ENCODE measurements around the gene PCYOX1L. TPM values are rescaled to one million over a fixed set of nuclear protein-coding genes. Genes with fewer than 3 reads are reported as not detected.

Gene PCYOX1L
- total and polyA plus RNA-seq, 2 experiments from 2014 or later, result 10.4 to 10.7 TPM

DNA sequence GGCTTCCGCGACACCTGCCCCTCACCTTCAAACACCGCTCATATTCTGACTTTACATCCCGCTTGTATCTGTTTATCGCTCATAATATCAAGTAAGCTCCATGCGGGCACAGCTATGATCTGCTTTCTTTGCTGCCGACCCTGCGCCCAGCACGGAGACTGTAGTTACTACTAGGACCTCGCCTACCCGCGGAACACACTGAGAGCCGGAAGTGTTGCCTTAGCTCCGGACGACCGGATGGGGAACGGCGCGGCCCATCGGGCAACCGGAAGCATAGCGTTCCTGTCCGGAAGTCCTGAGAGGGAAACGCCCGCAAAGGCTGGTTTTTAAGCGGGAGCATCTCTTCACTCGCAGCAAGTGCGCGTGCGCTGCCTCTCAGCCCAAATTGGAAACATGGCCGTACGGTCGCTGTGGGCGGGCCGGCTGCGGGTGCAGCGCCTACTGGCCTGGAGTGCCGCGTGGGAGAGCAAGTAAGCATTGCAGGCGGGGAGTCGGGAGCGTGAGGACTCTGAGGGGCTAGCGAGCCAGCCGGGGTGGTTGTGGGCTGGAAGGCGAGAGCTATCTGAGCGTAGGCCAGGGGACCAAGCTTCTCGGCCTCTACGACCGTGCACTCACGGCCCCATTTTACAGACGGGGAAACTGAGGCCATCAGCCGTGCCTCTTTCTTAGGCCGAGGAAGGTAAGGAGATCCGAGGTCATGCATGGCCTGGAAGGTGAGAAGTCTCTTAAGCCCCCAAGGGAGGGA, 12.5 kb upstream of the PCYOX1L start, which contains the start of gene GRPEL2:
Gene GRPEL2, plus strand, starts transcription at position 353 of the 745 bp plus-strand sequence. Its CDS starts 41 bp downstream, at position 394.
- Histone ChIP-seq H3K27ac (peak within 1 kb of the TSS; percentile 78), H3K79me2 (ENCODE audit: insufficient read depth) (peaks cover 48% of the 10 kb centered on the region), H3K4me1 (ENCODE audit: insufficient read depth) (peaks cover 14% of the 10 kb centered on the region), H3K27me3 (replicated peaks; ENCODE audit: insufficient read depth) (no peaks in the 10 kb centered on the region), H3K4me3 (peak within 1 kb of the TSS; percentile 96), H3K9me2 (ENCODE audit: insufficient read depth) (no peaks in the 10 kb centered on the region), H4K20me1 (ENCODE audit: insufficient read depth) (no peaks in the 10 kb centered on the region), H3K4me2 (ENCODE audit: unreplicated experiment) (peak within 1 kb of the TSS; percentile 94), H3F3A (ENCODE audit: insufficient read depth) (peaks cover 16% of the 10 kb centered on the region), H3K9me3 (ENCODE audit: low read depth) (no peaks in the 10 kb centered on the region), H2AFZ (peak within 1 kb of the TSS; percentile 100), H3K36me3 (ENCODE audit: low read depth) (peaks cover 23% of the 10 kb centered on the region), H3K9ac (peak within 1 kb of the TSS; percentile 92)
- in situ Hi-C loops (cut with MboI), result no loop called here
- 1 to 2% methylated on average over 54 of the region's 54 CpGs for WGBS, 2 experiments (ENCODE audit: low coverage in 1 of 2, low lambda C conversion rate in 2 of 2, missing lambda C conversion rate in 2 of 2)
- TF ChIP-seq EZH2phosphoT487 (IDR thresholded peaks at IDR 0.05; ENCODE audit: insufficient read depth, low read depth) (no peak), EZH2 (IDR thresholded peaks at IDR 0.05; ENCODE audit: insufficient read depth, poor library complexity, severe bottlenecking) (no peak)
- DNase-seq, result peak; percentile 99

DNA sequence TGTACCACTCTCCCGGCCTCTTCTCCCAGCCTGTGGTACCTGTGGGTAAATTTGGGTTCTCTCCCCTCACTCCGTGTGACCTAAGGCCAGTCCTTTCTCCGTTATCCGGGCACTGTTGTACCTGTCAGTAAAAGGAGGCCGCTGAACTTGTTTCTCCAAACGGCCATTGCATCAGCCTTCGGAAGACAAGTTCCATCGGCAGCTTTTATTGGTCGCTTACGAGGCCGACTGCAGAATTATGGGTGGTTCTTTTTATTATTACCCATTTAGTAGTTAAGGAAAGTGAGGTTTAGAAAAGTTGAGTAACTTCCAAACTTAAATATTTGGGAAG, 12.0 kb upstream of the PCYOX1L start:
- H3K9me2 ChIP-seq (ENCODE audit: insufficient read depth), result no peaks in the 10 kb centered on the region
- in situ Hi-C loops (cut with MboI), result no loop called here
- no peaks in the 10 kb centered on the region for H4K20me1 ChIP-seq (ENCODE audit: insufficient read depth)
- no peaks in the 10 kb centered on the region for H3K27me3 ChIP-seq (replicated peaks; ENCODE audit: insufficient read depth)
- no peaks in the 10 kb centered on the region for H3K9me3 ChIP-seq (ENCODE audit: low read depth)
- peak overlapping the region; percentile 92 for H3K9ac ChIP-seq
- H3K36me3 ChIP-seq (ENCODE audit: low read depth), result peaks cover 29% of the 10 kb centered on the region
- peaks cover 53% of the 10 kb centered on the region for H3K79me2 ChIP-seq (ENCODE audit: insufficient read depth)
- H2AFZ ChIP-seq, result peak overlapping the region; percentile 100
- H3K4me2 ChIP-seq (ENCODE audit: unreplicated experiment), result peak overlapping the region; percentile 94
- peaks cover 14% of the 10 kb centered on the region for H3K4me1 ChIP-seq (ENCODE audit: insufficient read depth)
- TF ChIP-seq EZH2phosphoT487 (IDR thresholded peaks at IDR 0.05; ENCODE audit: insufficient read depth, low read depth) (no peak), EZH2 (IDR thresholded peaks at IDR 0.05; ENCODE audit: insufficient read depth, poor library complexity, severe bottlenecking) (no peak)
- WGBS, 2 experiments (ENCODE audit: low coverage in 1 of 2, low lambda C conversion rate in 2 of 2, missing lambda C conversion rate in 2 of 2), result 1 to 2% methylated on average over 11 of the region's 11 CpGs
- peak overlapping the region; percentile 78 for H3K27ac ChIP-seq
- peak overlapping the region; percentile 96 for H3K4me3 ChIP-seq
- DNase-seq, result peak; percentile 80
- peaks cover 19% of the 10 kb centered on the region for H3F3A ChIP-seq (ENCODE audit: insufficient read depth)

DNA sequence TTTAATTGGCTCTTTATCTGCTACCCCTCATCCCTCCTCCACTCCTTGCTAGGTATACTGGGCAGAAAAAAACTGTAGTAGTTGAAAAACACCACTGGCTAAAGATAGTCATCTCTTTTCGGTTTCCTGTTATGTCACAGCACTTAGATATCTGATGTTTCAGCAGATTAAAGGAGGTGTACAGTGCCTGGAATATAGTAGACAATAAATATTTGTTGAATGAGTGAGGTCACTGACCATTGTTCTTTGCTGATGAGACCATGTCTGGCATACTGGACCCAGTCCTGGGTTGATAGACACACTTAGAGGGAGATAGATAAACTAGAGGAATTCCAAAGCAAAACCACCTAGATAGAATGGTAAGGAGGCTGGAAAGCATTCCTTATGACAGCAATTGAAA, 9.3 kb upstream of the PCYOX1L start:
- 88 to 89% methylated on average over 1 of the region's 1 CpG for WGBS, 2 experiments (ENCODE audit: low coverage in 1 of 2, low lambda C conversion rate in 2 of 2, missing lambda C conversion rate in 2 of 2)
- peaks cover 14% of the 10 kb centered on the region for H3K4me1 ChIP-seq (ENCODE audit: insufficient read depth)
- H3K27me3 ChIP-seq (replicated peaks; ENCODE audit: insufficient read depth), result no peaks in the 10 kb centered on the region
- H3K4me3 ChIP-seq, result no peak overlapping the region
- peaks cover 80% of the 10 kb centered on the region for H3K79me2 ChIP-seq (ENCODE audit: insufficient read depth)
- H3F3A ChIP-seq (ENCODE audit: insufficient read depth), result peaks cover 37% of the 10 kb centered on the region
- TF ChIP-seq EZH2phosphoT487 (IDR thresholded peaks at IDR 0.05; ENCODE audit: insufficient read depth, low read depth) (no peak), EZH2 (IDR thresholded peaks at IDR 0.05; ENCODE audit: insufficient read depth, poor library complexity, severe bottlenecking) (no peak)
- H3K4me2 ChIP-seq (ENCODE audit: unreplicated experiment), result no peak overlapping the region
- H3K9me2 ChIP-seq (ENCODE audit: insufficient read depth), result no peaks in the 10 kb centered on the region
- in situ Hi-C loops (cut with MboI), result no loop called here
- DNase-seq, result no peak
- no peaks in the 10 kb centered on the region for H3K9me3 ChIP-seq (ENCODE audit: low read depth)
- no peak overlapping the region for H3K27ac ChIP-seq
- H2AFZ ChIP-seq, result no peak overlapping the region
- peaks cover 55% of the 10 kb centered on the region for H3K36me3 ChIP-seq (ENCODE audit: low read depth)
- peaks cover 8% of the 10 kb centered on the region; the same call in 1 of the 2 replicates for H4K20me1 ChIP-seq (ENCODE audit: insufficient read depth)
- H3K9ac ChIP-seq, result no peak overlapping the region

DNA sequence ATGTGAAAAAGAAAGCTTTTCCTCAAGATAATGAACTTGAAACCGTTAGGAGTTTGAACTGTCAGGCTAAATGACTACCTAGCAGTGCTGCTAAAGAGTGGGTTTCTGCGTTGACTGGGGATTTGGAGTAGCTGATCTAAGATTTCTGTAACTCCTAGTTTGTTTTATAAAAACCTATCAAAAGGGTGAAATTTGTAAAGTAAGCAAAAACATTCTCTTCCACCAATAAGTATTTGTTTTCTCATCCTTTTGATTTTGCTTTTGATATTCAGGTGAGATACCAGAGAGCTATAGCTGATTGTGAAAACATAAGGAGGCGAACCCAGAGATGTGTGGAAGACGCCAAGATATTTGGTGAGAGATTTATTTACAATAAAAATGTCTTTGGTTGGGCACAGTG, 8.5 kb upstream of the PCYOX1L start:
- H3K9ac ChIP-seq, result no peak overlapping the region
- peaks cover 64% of the 10 kb centered on the region for H3K36me3 ChIP-seq (ENCODE audit: low read depth)
- H3K79me2 ChIP-seq (ENCODE audit: insufficient read depth), result peaks cover 80% of the 10 kb centered on the region
- H3K27me3 ChIP-seq (replicated peaks; ENCODE audit: insufficient read depth), result no peaks in the 10 kb centered on the region
- H3K27ac ChIP-seq, result no peak overlapping the region
- H3K4me2 ChIP-seq (ENCODE audit: unreplicated experiment), result no peak overlapping the region
- 96 to 99% methylated on average over 4 of the region's 4 CpGs for WGBS, 2 experiments (ENCODE audit: low coverage in 1 of 2, low lambda C conversion rate in 2 of 2, missing lambda C conversion rate in 2 of 2)
- no peak overlapping the region for H2AFZ ChIP-seq
- no peak for TF ChIP-seq EZH2phosphoT487 (IDR thresholded peaks at IDR 0.05; ENCODE audit: insufficient read depth, low read depth)
- TF ChIP-seq EZH2 (IDR thresholded peaks at IDR 0.05; ENCODE audit: insufficient read depth, poor library complexity, severe bottlenecking), result no peak
- peaks cover 8% of the 10 kb centered on the region; the same call in 1 of the 2 replicates for H4K20me1 ChIP-seq (ENCODE audit: insufficient read depth)
- no peaks in the 10 kb centered on the region for H3K9me2 ChIP-seq (ENCODE audit: insufficient read depth)
- no peak overlapping the region for H3K4me3 ChIP-seq
- peaks cover 41% of the 10 kb centered on the region for H3F3A ChIP-seq (ENCODE audit: insufficient read depth)
- in situ Hi-C loops (cut with MboI), result no loop called here
- H3K9me3 ChIP-seq (ENCODE audit: low read depth), result no peaks in the 10 kb centered on the region
- peaks cover 11% of the 10 kb centered on the region for H3K4me1 ChIP-seq (ENCODE audit: insufficient read depth)
- no peak for DNase-seq

All from GM23248 (cell line).